Activated CD4-positive, alpha-beta T cell treated with anti-CD3 and anti-CD28 coated beads, Interleukin-10, Interleukin-2, amounts not matched to agents 100 ng/mL and 50 ng/mL, durations not matched to agents 16 hours and 8 hours (primary cell): Measurements from ENCODE around the gene SPDEF.

Source experiments
- DNase-seq: peaks from one replicate; pipeline ENCODE4 v3.0.0-alpha.2; 2020

The SPDEF gene

DNA sequence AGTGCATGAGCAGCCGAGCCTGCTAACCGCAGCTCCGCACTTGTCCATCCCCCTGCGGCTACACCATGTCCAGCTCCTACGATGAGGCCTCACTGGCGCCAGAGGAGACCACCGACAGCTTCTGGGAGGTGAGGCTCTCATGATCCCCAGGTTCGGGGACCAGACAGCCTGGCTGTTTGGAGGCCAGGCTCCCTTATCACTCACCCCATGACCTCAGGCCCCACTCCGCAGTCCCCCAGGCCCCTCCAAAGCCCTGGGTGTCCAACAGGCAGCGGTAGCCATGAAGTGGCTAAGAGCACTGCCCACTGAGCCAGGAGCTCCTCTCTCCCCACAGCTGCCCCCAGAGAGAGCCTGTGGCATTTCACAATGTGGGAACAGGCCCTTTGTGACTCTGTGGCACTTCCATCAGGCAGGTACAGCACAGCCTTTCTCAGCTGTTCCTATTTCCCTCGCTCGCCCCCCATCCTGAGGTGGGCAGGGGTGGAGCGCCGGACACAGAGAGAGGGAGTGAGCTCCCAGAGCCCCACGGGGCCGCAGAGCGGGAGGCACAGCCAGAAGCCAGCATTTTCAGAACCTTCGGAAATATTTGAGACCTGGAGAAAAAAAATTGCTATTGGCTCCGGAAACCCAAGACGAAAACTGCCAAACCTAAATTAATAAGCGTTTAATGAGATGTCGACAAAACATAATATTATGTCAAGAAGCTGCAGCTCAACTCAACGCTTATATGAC, 29.7 kb downstream of the SPDEF start:
- DNase-seq, result no peak

DNA sequence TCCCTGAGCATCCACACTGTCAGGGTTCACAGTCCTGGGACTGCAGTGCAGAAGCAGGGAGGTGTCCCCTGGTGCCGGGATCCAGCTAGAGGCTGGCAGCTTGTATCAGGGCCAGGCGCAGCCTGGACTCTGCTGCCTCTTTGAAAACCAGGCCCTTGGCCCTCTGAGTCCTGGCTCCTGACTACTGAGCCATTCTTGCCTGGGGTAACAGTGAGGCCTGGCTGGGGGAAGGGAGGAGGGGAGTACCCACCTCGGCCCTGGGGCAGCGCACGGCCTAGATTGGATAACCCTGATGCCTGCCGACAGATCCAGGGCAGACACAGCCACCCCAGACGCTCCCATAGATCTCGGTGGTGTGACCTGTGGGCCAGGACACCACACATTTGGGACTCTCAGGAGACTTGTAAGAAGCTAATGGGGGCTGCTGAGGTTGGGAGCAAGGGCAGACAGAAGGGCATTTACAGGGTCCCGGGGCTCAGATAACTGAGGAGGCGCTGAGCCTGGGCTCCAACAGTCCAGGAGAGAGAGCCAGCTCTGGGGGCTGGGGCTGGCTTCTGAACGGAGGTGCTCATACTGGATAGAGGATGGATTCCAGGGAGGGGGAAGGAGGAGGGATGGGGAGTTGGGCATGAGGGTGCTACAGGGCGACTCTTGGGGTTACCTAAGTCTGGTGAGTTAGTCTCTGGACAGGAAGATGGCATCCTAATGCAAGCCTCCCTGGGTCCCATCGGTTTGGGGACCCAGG, 30.5 kb downstream of the SPDEF start:
- DNase-seq, result no peak

DNA sequence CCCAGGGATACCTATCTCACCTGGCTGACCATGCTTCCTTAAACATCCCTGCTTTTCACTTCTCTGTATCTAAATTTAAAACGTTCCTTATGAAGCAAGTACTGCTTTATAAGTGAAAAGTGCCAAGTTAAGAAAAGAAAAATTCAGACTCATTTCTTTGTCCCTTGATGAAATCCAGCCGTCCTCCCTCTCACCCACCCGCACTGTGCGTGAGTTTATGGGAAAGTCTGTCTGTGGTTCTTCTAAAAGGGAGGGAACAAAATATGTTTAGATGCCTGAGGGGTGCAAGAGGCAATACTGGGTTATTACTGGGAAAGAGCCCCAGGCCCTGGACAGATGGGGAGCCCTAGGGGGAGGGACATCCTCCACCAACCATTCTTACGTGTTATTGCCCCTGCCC, 31.2 kb downstream of the SPDEF start:
- no peak for DNase-seq

DNA sequence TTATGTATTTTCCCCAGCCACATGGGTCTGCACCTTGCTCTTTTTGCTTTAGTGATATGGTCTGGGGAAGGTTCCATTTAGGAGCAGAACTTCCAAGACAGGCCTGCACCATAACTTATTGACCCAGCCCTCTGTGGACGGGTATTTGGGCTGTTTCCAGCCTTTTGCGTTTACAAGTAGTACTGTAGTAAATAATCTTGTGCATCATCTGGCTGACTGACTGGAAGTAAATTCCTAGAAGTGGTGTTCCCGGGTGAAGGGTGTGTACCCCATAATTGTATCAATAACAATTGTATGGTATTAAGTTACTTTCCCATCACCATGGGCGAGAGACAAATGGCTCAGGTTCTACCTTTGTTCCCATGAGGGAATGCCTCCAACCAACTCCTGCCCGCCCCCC, 31.6 kb downstream of the SPDEF start:
- DNase-seq, result no peak

DNA sequence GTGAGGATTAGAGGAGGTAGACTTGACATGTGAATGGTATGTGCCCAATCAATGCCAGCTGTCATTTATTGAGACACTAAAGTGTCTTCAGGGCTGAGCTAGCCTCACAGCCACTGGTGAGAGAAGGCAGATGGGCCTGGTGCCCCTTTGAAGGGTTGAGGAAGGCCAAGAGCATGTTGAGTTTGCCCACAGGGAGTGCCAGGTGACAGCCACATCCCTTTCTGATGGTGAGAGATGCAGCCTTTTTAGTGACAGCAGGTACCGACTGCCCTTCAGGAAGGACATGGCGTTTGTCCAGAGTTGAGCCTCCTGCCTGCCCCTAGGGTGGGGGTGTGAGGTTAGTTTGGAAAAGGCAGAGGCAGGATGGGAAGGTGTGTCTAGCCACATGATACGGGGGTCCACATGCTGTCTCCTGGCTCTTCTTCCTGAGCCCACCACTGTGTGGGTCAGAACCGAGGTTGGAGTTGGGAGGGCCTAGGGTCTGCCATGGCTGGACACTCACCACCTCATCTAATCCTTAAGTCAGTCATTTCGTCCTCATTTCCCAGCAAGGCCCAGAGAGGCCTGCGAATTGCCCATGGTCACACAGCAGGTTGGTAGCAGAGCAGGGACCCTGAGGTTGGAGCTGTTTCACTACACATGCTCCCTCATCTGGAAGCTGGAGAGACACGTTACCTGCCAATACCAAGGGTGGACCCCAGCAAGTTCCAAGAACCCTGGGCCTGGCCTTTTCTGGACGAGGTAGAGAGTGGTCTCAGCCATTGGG, 32.5 kb downstream of the SPDEF start:
- DNase-seq, result no peak

DNA sequence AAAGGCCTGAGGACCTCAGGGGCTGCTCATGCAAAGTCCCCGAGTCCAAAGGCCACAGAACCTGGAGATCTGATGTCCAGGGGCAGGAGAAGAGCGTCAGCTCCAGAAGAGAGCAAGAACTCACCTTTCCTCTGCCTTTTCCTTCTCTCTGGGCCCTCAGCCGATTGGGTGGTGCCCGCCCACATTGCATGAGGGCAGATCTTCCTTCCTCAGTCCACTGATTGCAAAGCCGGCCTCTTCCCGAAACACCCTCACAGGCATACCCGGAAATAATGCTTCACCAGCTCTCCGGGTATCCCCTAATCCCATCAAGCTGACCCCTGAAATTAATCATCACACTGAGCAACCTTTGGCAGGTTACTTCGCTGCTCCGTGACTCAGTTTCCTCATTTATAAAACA, 33.4 kb downstream of the SPDEF start:
- no peak for DNase-seq

DNA sequence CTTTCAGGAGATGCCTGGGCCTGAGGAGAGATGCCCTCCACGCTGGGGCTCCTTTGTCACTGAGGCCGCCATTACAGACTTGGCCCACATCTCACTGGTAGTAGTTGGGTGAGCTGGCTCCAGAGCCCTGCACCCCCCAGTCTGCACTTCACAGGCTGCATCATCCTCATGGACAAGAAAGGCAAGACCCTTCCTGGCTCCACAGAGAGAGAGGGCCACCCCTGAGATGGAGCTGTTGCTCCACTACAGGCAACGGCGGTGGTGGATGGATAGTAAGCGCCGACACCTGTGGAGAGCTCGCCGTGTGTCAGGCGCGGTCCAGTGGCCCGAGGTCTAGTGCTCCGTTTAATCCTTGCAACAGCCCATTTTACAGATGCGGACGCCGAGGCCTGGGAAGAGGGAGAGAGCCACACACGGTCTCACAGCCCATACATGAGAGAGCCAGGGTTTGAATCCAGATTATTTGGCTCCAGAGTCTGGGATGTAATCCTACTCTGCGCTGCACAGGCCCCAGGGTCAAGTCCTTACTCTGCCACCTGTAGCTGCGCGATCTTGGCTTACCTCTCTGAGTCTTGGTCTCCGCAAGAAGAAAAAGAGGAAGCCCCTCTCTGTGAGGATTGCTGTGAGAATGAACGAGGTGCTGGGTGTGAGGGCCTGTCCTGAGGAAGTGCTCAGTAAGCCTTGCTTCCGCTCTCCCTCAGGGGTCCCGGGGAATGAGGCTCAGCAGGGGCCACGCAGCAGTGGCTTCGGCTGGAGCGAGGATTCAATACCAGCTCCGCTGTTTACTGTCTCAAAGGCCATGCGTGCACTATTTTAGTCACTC, 34.5 kb downstream of the SPDEF start:
- DNase-seq, result no peak

DNA sequence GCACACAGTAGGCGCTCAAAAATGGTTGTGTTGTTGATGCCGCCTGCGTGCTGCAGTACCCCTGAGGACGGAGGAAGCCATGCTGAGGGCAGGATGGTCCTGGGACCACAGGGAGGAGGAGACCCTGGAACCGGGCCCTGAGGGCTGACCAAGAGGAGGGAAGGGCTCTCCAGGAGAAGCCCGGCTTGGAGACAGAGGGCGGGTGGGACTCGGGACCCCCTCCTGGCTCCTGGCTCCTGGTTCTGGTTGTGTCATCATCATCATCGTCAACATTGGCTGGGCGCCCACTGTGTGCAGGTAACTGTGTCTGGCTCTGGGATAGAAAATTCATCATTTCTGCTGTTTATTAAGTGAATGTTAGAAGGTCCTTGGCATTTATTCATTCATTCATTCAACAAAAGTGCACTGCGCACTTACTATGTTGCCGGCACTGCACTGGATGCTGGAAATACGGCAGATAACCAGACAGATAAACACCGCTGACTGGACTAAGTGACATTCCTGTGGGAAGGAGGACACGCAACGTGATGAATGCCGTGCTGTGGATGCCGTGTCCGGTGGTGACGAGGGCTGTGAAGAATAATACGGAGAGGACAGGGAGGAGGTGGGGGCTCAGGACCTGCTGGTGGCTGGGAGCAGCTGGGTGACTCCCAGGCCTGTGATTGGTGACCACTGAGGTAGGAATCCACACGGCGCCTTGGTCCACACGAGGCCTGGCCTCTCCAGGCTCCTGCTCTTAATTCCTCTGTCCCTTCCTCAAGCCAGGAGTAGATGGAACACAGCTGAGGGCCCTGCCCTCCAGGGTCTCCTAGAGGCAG, 35.3 kb downstream of the SPDEF start:
- no peak for DNase-seq

DNA sequence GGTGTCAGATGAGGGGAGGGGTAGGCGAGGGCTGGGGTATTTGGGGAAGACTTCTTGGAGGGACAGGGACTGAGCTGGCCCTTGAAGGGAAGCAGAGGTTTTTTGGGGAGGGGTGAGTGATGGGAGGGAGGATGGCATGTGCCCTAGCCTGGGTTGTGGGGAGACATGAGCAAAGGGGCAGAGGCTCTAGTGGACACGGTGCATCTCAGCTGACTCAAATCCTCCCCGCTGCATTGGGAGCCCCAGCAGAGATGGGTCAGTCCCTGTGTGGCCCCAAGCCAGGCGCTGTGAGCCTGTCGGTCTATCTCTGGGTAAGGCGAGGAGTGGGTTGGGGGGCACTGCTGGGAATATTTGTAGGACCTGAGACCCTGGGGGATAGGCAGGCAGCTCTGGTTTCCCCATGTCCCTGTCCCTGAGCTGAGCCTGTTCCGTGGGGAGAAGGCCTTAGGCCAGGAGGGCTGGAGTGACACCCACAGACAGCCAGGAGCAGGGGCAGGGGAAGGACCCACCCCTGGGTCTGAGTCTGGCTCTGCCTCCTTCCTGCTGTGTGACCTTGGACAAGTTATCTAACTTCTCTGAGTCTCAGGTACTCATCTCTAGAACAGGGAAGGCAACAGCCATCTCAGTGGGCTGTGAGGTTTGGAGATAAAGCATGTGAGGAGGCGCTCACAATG, 36.0 kb downstream of the SPDEF start:
- no peak for DNase-seq

DNA sequence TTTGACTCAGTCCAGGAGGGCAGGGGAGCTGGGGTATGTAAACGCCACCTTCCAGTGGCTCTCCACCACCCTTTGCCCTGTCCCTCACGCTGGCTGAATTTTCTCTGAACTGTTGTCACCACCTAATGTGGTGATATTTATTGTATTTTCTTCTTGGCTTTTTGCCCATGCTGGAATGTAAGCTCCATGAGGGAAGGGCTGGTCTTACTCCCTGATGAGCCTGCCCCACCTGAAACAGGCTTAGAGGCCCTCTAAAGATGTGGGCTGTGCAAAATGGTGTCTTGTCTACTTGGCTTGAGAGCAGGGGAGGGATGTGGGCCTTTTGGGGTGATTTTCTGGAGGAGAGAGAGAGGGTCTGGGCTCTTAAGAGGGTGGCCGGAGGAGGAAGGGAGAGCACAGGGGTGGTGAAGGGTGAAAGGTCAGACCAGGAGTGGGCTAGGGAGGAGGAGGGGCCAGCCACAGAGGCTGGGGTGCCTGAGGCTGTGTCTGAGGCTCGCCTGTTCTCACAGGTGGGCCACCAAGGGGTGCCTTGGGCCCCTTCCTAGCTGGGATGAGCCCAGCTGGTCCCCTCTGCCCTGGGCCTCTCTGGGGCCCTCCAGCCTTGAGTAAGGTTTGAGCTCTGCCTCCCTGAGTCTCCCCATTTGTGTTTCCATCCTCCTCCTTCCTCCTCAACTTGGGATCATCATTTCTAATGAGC, 37.3 kb downstream of the SPDEF start:
- no peak for DNase-seq

DNA sequence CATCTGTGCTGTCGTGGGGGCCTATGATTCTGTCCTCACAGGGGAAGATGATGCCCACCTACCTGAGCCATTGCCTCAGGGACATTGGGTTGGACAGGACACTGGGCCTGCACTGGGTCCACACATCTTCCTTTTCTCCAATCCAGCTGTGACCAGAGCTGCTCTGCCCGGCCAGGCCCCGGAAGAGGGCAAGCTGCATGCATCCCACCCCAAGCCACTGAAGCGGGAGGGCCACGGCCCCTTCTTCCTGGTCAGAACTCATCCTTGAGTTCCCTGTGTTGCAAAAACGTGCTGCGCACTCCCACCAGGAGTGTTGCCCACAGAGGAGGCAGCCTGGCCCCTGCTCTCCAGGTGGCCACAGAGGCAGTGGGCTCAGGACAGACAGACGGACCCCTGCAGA, 38.2 kb downstream of the SPDEF start:
- no peak for DNase-seq

DNA sequence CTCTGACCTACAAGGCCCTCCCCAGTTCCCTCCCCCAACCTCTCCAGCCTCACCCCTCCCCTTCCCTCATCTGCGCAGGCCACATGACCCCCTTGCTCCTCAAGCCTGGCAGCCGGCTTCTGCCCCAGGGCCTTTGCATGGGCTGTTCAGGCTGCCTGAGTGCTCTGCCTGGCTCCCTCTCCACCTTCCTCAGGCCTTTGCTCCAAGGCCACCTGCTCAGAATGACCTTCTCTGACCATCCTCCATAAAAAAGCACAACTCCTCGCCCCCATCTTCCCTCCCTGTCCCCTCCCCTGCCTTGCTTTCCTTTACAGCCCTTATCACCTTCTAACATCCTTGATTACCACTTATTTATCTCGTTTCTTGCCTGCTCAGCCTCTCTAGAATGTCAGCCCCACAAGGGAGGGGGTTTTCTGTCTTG, 38.7 kb downstream of the SPDEF start:
- no peak for DNase-seq

DNA sequence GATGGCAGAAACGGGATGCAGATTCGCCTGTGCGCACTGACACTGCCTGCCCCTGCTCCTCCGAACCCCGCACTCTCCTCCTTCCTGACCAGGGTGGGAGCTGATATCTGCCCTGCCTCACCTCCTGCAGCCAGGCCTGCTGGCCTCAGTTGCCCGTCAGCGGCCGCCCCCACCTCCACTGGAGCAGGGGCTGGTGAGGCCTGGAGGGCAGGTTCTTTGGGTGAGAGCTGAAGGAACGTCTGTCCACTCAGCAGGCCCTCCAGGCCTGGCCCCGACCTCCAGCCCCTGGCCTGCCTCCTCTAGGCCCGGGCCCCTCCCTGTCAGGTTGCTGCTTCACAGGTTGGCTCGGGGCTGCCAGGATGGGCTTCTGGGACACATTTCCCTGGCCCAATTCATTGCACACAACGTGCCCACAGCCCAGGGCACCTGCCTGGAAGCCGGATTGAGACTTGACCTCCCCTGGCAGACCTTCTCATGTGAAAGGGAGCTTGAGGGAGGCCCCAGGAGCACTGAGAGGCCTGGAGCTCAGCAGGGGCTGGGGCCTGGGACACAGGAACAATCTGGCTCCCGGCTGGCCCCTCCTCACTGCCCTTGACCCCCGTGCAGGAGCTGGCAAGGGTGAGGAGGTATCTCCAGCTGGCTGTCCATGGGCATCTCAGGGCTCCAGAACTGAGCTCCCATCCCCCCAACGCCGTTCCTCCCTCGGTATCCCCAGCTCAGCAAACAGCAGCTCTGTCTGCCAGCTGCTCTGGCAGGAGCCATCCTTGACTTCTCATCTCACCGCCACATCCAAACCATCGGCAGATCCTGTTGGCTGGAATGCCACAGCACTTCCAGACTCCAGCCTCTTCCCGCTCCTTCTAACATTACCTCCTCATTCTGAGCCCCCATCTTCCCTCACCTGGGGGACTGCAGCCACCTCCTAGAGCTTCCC, 39.5 kb downstream of the SPDEF start:
- no peak for DNase-seq

DNA sequence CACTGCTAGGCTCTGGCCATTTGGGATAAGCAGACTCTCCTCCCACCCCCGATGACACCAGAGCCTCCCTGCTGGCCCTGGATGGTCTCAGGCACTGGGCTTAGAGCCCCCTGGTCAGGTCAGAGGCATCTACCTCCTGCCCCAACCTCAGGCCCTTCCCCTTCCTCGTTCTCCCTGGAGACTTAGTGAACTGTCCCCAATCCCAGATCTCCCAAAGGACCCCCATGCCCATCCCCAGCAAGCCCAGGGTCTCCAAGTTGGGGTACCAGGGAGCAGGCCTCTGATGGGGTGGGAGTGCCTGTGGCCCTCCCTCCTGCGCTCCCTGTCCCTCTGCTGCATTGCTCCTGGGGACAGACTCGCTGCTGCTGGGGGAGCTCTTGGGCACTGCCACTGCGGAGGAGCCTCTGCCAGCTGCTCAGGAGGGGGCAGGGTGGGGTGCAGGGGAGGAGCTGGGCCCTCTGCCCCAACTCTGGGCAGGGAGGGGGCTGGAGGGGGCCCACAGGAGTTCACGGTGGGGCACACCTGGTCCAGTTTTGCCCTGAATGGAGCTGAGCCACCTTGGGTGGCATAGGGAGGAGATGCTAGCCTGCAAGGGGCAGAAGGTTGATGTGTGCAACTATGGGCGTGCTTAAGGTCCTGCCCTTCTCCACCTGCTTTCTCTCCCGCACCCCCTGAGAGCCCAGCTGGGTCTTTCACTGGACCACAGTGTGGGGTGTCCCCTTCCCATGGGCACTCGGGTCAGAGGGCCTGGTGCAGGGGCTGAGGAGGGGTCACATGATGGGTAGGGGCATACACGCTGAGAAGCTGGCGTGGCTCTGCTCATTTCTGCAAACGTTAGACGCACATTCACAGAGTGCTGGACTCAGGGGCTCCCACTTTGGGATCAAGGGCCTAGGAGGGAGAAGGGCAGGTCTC, 40.4 kb downstream of the SPDEF start:
- DNase-seq, result no peak

DNA sequence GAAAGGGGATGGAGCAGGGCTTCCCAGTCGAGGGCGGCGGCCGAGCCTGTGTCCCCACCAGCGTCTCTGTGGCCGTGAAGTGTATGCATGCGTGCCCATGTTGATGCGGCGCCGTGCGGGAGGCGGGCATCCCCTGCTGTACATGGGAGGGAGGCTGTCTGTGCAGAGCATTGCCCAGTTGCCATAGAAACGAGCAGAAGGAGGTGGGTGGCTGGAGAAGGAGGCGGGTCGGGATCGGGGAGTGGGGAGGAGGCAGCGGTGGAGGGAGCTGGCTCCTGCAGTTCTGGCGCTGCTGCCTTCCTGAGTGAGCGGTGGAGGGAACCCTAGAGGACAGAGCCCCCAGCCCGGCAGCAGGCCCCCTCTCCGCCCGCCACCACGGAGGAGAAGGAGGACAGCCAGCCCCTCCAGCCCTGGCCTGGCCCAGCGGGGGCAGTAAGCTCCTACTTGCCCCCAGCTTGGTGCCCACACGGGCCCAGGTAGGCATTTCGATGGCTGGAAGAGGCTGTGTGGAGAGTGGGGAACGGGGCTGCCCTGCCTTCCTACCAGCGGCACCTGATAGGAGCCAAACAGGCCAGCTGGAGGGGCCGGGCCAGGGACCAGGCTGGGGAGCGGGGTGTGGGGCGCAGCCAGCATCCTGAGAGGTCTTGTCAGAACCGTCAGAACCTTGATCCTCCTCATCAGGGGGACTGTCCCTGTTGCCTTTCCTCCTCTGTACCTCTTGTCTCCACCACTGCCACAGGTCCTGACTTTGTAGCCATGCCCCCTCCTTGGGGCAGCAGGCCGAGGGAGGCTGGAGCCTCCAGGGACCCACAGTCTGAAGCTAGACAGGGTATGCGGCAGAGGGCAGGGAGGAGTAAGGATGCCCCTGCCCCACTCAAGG, 41.3 kb downstream of the SPDEF start:
- DNase-seq, result no peak

DNA sequence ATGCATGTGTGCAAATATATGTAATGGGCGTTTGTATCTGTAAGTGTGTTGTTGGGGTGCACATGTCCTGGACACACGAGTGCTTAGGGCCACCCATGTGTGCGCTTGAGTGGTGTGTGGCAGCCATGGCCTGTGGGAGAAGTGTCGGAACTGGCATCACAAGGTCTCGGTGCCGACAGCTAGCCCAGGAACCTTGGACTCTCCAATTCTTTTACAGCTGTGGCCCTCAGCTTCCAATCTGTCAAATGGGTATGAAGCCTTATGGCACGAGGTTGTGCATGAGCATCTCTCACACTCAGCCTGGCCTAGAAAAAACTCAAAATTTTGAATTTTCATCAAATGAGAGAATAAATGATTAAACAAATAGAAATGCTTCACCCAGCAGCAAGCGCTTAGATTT, 42.0 kb downstream of the SPDEF start:
- no peak for DNase-seq

DNA sequence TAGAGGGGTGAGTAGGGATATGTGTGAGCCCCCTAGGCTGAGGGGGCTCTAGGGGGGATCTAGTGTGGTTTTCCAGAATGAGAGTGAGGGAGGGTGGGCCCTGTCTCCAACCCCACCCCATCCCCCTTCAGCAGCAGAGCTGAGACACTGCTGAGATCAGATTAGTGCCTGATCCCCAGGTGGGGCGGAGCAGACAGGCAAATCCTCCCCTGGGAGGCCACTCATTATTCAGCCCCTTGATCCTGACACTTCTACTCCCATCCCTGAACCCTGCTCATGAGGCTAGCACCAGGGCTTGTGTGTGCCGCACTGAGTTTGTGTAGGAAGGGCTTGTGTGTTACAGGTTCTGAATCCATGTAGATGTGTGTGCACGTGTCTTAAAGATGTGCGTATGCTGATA, 42.5 kb downstream of the SPDEF start:
- no peak for DNase-seq

DNA sequence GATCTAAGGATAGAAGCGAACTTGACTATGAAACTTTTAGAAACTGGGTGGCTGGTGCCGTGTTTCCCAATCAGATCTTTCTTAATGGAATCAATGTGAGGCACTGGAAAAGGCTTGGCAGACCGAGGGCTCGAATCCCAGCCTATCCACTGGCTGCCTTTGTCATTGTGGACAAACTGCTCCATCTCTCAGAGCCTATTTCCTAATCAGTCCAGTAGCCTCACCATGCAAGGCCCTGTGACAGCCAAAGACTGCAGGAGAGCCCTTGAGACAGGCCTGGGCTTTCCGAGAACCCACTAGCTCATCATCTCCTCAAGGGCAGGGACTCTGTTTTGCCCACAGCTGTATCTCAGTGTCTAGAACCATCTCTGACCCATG, 43.4 kb downstream of the SPDEF start:
- DNase-seq, result no peak
